CD8-positive, alpha-beta memory T cell (primary cell): ENCODE results near the gene RIPOR3. TPM values are rescaled to one million over a fixed set of nuclear protein-coding genes. Genes with fewer than 3 reads are reported as not detected.

ENCODE experiments used
- CTCF ChIA-PET: fragments of 350-600 bp; sonication (Branson Sonifier 250); formaldehyde crosslinking; loops from one replicate; lab custom pipeline; 2021; ENCODE audit warnings: antibody characterized with exemption; lab: Charles Lee
- POLR2A ChIA-PET: fragments of 350-600 bp; sonication (Branson Sonifier 250); formaldehyde crosslinking; loops from one replicate; lab custom pipeline; 2021; ENCODE audit warnings: antibody characterized with exemption; lab: Charles Lee
- DNase-seq, 5 donors: peaks; one replicate each; pipeline versions ENCODE4 v3.0.0 to v3.0.0-alpha.2; 2020 to 2022; ENCODE audit warnings: mixed read lengths in 1 of 5
- H3K27ac ChIP-seq: one replicate; pipeline ENCODE4 v1.7.0; 2013; ENCODE audit warnings: low read depth, mild to moderate bottlenecking, low read length, moderate library complexity
- H3K27me3 ChIP-seq: 2 replicates; pipeline ENCODE4 v1.7.0; 2013; ENCODE audit warnings: low read length, mild to moderate bottlenecking; ENCODE audit not compliant: insufficient read depth, poor library complexity, severe bottlenecking
- H3K36me3 ChIP-seq: 2 replicates; pipeline ENCODE4 v1.7.0; 2013; ENCODE audit warnings: mild to moderate bottlenecking, low read length, moderate library complexity; ENCODE audit not compliant: insufficient read depth
- H3K4me1 ChIP-seq: 2 replicates; pipeline ENCODE4 v1.7.0; 2013; ENCODE audit warnings: mild to moderate bottlenecking, low read length, moderate library complexity; ENCODE audit not compliant: insufficient read depth
- H3K4me3 ChIP-seq: 2 replicates; pipeline ENCODE4 v1.7.0; 2013; ENCODE audit warnings: mild to moderate bottlenecking, low read length
- H3K9me3 ChIP-seq: 2 replicates; pipeline ENCODE4 v1.7.0; 2013; ENCODE audit warnings: mild to moderate bottlenecking, low read length
- H3K27ac Mint-ChIP-seq, 8 donors: one replicate each; pipeline ENCODE4 v1.8.0; 2020 to 2021; ENCODE audit warnings: mixed read lengths in 8 of 8, mild to moderate bottlenecking in 6 of 8, inconsistent platforms in 3 of 8, moderate library complexity in 3 of 8
- H3K27me3 Mint-ChIP-seq, 2 donors: one replicate each; pipeline ENCODE4 v1.8.0; 2020 to 2021; ENCODE audit warnings: mixed read lengths in 2 of 2, mild to moderate bottlenecking in 1 of 2, moderate library complexity in 1 of 2
- H3K36me3 Mint-ChIP-seq, 3 donors: one replicate each; pipeline ENCODE4 v1.8.0; 2020 to 2021; ENCODE audit warnings: mixed read lengths in 3 of 3, inconsistent platforms in 1 of 3, mild to moderate bottlenecking in 1 of 3
- H3K4me1 Mint-ChIP-seq, 3 donors: one replicate each; pipeline ENCODE4 v1.8.0; 2020 to 2021; ENCODE audit warnings: mixed read lengths in 3 of 3, inconsistent platforms in 1 of 3, mild to moderate bottlenecking in 1 of 3
- H3K4me3 Mint-ChIP-seq, 7 donors: one replicate each; pipeline ENCODE4 v1.8.0; 2020 to 2021; ENCODE audit warnings: mixed read lengths in 7 of 7, mild to moderate bottlenecking in 6 of 7, moderate library complexity in 4 of 7, inconsistent platforms in 2 of 7
- H3K9me3 Mint-ChIP-seq, 5 donors: one replicate each; pipeline ENCODE4 v1.8.0; 2020 to 2022; ENCODE audit warnings: mixed read lengths in 5 of 5, mild to moderate bottlenecking in 3 of 5, moderate library complexity in 2 of 5, inconsistent platforms in 1 of 5
- polyA plus RNA-seq: library from polyadenylated mRNA; unstranded; fragments of 300-500 nt; fragmentation: Illumina TruSeq; gene quantifications from one replicate; pipeline ENCODE4 v1.2.3, GENCODE V29; 2021
- total RNA-seq, 2 experiments: library from RNA; stranded (reverse); gene quantifications; one replicate each; pipeline ENCODE4 v1.2.3, GENCODE V29; 2021

The RIPOR3 gene
- total and polyA plus RNA-seq, 3 experiments from 2014 or later: 1.8 TPM; not detected in 2

GRCh38 chr20:50635676-50636600 is 55.4 kb downstream of the RIPOR3 start:
- Mint-ChIP-seq H3K4me1 (peaks cover 0 to 3% (median 0%) of the 10 kb centered on the region in 3 donors), H3K27ac (peak overlapping the region in 1 of 8 donors; percentile 34), H3K36me3 (no peaks in the 10 kb centered on the region), H3K27me3 (peaks cover 2 to 3% of the 10 kb centered on the region in 2 donors), H3K4me3 (no peak overlapping the region), H3K9me3 (no peaks in the 10 kb centered on the region)
- Histone ChIP-seq H3K4me3 (no peak overlapping the region), H3K27ac (no peak overlapping the region), H3K27me3 (no peaks in the 10 kb centered on the region), H3K9me3 (no peaks in the 10 kb centered on the region), H3K4me1 (no peaks in the 10 kb centered on the region), H3K36me3 (no peaks in the 10 kb centered on the region)
- ChIA-PET POLR2A (no interaction called here), CTCF (interaction anchor here (1.1 to 1.3 kb wide), 2 partner anchors 19 to 447 kb away, joined by 3 to 5 read pairs; no protein-coding TSS in a partner anchor)
- peak; percentile 23 to 58 (median 28) for DNase-seq

GRCh38 chr20:50635014-50635557 is 56.3 kb downstream of the RIPOR3 start:
- Mint-ChIP-seq H3K4me1 (peaks cover 0 to 3% (median 0%) of the 10 kb centered on the region in 3 donors), H3K27me3 (peaks cover 2 to 3% of the 10 kb centered on the region in 2 donors), H3K27ac (peak overlapping the region in 1 of 8 donors; percentile 34), H3K36me3 (no peaks in the 10 kb centered on the region), H3K4me3 (no peak overlapping the region), H3K9me3 (no peaks in the 10 kb centered on the region)
- no peaks in the 10 kb centered on the region for H3K9me3 ChIP-seq
- no peak overlapping the region for H3K4me3 ChIP-seq
- CTCF ChIA-PET: interaction anchor here (1.1 kb wide), 1 partner anchor 446 kb away, joined by 3 read pairs; no protein-coding TSS in a partner anchor
- no peak for DNase-seq
- H3K36me3 ChIP-seq: no peaks in the 10 kb centered on the region
- no peaks in the 10 kb centered on the region for H3K27me3 ChIP-seq
- H3K4me1 ChIP-seq: no peaks in the 10 kb centered on the region
- no peak overlapping the region for H3K27ac ChIP-seq
- POLR2A ChIA-PET: no interaction called here

GRCh38 chr20:50634191-50634590 is 57.2 kb downstream of the RIPOR3 start:
- no peaks in the 10 kb centered on the region for H3K9me3 Mint-ChIP-seq

GRCh38 chr20:50633361-50633760 is 58.0 kb downstream of the RIPOR3 start:
- Mint-ChIP-seq H3K4me3 (no peak overlapping the region), H3K36me3 (no peaks in the 10 kb centered on the region), H3K4me1 (peaks cover 0 to 3% (median 0%) of the 10 kb centered on the region in 3 donors), H3K27ac (no peak overlapping the region), H3K27me3 (peaks cover 2 to 4% of the 10 kb centered on the region in 2 donors), H3K9me3 (no peaks in the 10 kb centered on the region)
- H3K27me3 ChIP-seq: no peaks in the 10 kb centered on the region
- CTCF ChIA-PET: no interaction called here
- no peaks in the 10 kb centered on the region for H3K9me3 ChIP-seq
- no peak overlapping the region for H3K27ac ChIP-seq
- POLR2A ChIA-PET: no interaction called here
- no peak for DNase-seq
- H3K36me3 ChIP-seq: no peaks in the 10 kb centered on the region
- no peaks in the 10 kb centered on the region for H3K4me1 ChIP-seq
- H3K4me3 ChIP-seq: no peak overlapping the region

More at GRCh38 chr20:50634191-50634590, 57.2 kb downstream of the RIPOR3 start:
- no peaks in the 10 kb centered on the region for H3K27me3 ChIP-seq
- H3K27me3 Mint-ChIP-seq: peaks cover 2 to 3% of the 10 kb centered on the region in 2 donors
- no peak overlapping the region for H3K4me3 Mint-ChIP-seq
- DNase-seq: no peak
- ChIA-PET CTCF (no interaction called here), POLR2A (no interaction called here)
- H3K9me3 ChIP-seq: no peaks in the 10 kb centered on the region
- no peaks in the 10 kb centered on the region for H3K4me1 ChIP-seq
- H3K4me1 Mint-ChIP-seq: peaks cover 0 to 3% (median 0%) of the 10 kb centered on the region in 3 donors
- no peaks in the 10 kb centered on the region for H3K36me3 ChIP-seq
- no peak overlapping the region for H3K4me3 ChIP-seq
- no peak overlapping the region for H3K27ac Mint-ChIP-seq
- no peak overlapping the region for H3K27ac ChIP-seq
- no peaks in the 10 kb centered on the region for H3K36me3 Mint-ChIP-seq

GRCh38 chr20:50632701-50633100 is 58.6 kb downstream of the RIPOR3 start:
- Mint-ChIP-seq H3K4me1 (peaks cover 0 to 3% (median 0%) of the 10 kb centered on the region in 3 donors), H3K27ac (no peak overlapping the region), H3K27me3 (peaks cover 2 to 6% of the 10 kb centered on the region in 2 donors), H3K4me3 (no peak overlapping the region), H3K36me3 (no peaks in the 10 kb centered on the region), H3K9me3 (no peaks in the 10 kb centered on the region)
- no peak overlapping the region for H3K27ac ChIP-seq
- no peak for DNase-seq
- ChIA-PET POLR2A (no interaction called here), CTCF (no interaction called here)
- H3K9me3 ChIP-seq: no peaks in the 10 kb centered on the region
- no peaks in the 10 kb centered on the region for H3K4me1 ChIP-seq
- H3K27me3 ChIP-seq: no peaks in the 10 kb centered on the region
- no peaks in the 10 kb centered on the region for H3K36me3 ChIP-seq
- no peak overlapping the region for H3K4me3 ChIP-seq

GRCh38 chr20:50632236-50632635 is 59.1 kb downstream of the RIPOR3 start:
- H3K27me3 ChIP-seq: no peaks in the 10 kb centered on the region
- Mint-ChIP-seq H3K27me3 (peaks cover 2 to 6% of the 10 kb centered on the region in 2 donors), H3K36me3 (no peaks in the 10 kb centered on the region), H3K4me3 (no peak overlapping the region), H3K9me3 (no peaks in the 10 kb centered on the region), H3K4me1 (peaks cover 0 to 3% (median 0%) of the 10 kb centered on the region in 3 donors), H3K27ac (peak overlapping the region in 1 of 8 donors; percentile 0)
- ChIA-PET CTCF (no interaction called here), POLR2A (no interaction called here)
- H3K4me1 ChIP-seq: no peaks in the 10 kb centered on the region
- no peaks in the 10 kb centered on the region for H3K9me3 ChIP-seq
- H3K27ac ChIP-seq: no peak overlapping the region
- no peak overlapping the region for H3K4me3 ChIP-seq
- no peaks in the 10 kb centered on the region for H3K36me3 ChIP-seq
- no peak for DNase-seq

- ChIA-PET CTCF (no interaction called here), POLR2A (no interaction called here)
Observed at GRCh38 chr20:50630578-50631263, 60.6 kb downstream of the RIPOR3 start.

More at GRCh38 chr20:50630578-50631263, 60.6 kb downstream of the RIPOR3 start:
- Mint-ChIP-seq H3K36me3 (no peaks in the 10 kb centered on the region), H3K27me3 (peaks cover 2 to 6% of the 10 kb centered on the region in 2 donors), H3K27ac (no peak overlapping the region), H3K4me3 (no peak overlapping the region), H3K4me1 (peaks cover 0 to 3% (median 0%) of the 10 kb centered on the region in 3 donors), H3K9me3 (no peaks in the 10 kb centered on the region)
- no peak for DNase-seq
- no peaks in the 10 kb centered on the region for H3K27me3 ChIP-seq
- no peak overlapping the region for H3K27ac ChIP-seq
- no peak overlapping the region for H3K4me3 ChIP-seq
- no peaks in the 10 kb centered on the region for H3K36me3 ChIP-seq
- H3K4me1 ChIP-seq: no peaks in the 10 kb centered on the region
- H3K9me3 ChIP-seq: no peaks in the 10 kb centered on the region
